GM23338 (cell line): Measurements from ENCODE around the gene TPK1. TPM values are rescaled to one million over a fixed set of nuclear protein-coding genes. Genes with fewer than 3 reads are reported as not detected.
A peak's percentile ranks its signal among the peaks of the same experiment; 100 is the strongest.

Experiments
- ATAC-seq: fragments of 200-7000 bp; cut with Tn5 transposase; 3 replicates; pipeline ENCODE4 v1.9.1; 2020
- DNase-seq: peaks from one replicate; pipeline ENCODE4 v3.0.0-alpha.2; 2015; ENCODE audit warnings: low spot score
- H2AFZ ChIP-seq: fragments of 200-600 bp; sonication (generic); 2 replicates; pipeline ENCODE4 v1.8.0; 2016; ENCODE audit warnings: antibody characterized with exemption, mild to moderate bottlenecking, moderate library complexity
- H3F3A ChIP-seq: fragments of 200-600 bp; sonication (generic); replicated peaks from 2 replicates; pipeline ENCODE4 v1.8.0; 2017; ENCODE audit warnings: antibody characterized with exemption, mixed run types, low read depth
- H3K27ac ChIP-seq: fragments of 200-600 bp; sonication (generic); 2 replicates; pipeline ENCODE4 v1.6.1; 2016; ENCODE audit warnings: low read depth
- H3K27me3 ChIP-seq: fragments of 200-600 bp; sonication (generic); 2 replicates; pipeline ENCODE4 v1.8.0; 2016; ENCODE audit warnings: mild to moderate bottlenecking, mixed run types, moderate library complexity; ENCODE audit not compliant: insufficient read depth
- H3K36me3 ChIP-seq: fragments of 200-600 bp; sonication (generic); 2 replicates; pipeline ENCODE4 v1.8.0; 2016; ENCODE audit warnings: mild to moderate bottlenecking; ENCODE audit not compliant: insufficient read depth
- H3K4me1 ChIP-seq: fragments of 200-600 bp; sonication (generic); 2 replicates; pipeline ENCODE4 v1.8.0; 2016; ENCODE audit warnings: mild to moderate bottlenecking, moderate library complexity; ENCODE audit not compliant: insufficient read depth
- H3K4me2 ChIP-seq: fragments of 200-600 bp; sonication (generic); 2 replicates; pipeline ENCODE4 v1.7.1; 2017; ENCODE audit warnings: mixed run types
- H3K4me3 ChIP-seq: fragments of 200-600 bp; sonication (generic); 2 replicates; pipeline ENCODE4 v1.6.1; 2016; ENCODE audit warnings: mixed run types
- H3K79me2 ChIP-seq: fragments of 200-600 bp; sonication (generic); replicated peaks from 2 replicates; pipeline ENCODE4 v1.8.0; 2017; ENCODE audit warnings: mild to moderate bottlenecking; ENCODE audit not compliant: insufficient read depth
- H3K9me2 ChIP-seq: fragments of 200-600 bp; sonication (generic); 2 replicates; pipeline ENCODE4 v1.8.0; 2017; ENCODE audit not compliant: insufficient read depth
- H4K20me1 ChIP-seq: fragments of 200-600 bp; sonication (generic); replicated peaks from 2 replicates; pipeline ENCODE4 v1.8.0; 2017; ENCODE audit warnings: mild to moderate bottlenecking; ENCODE audit not compliant: insufficient read depth
- H3K27ac Mint-ChIP-seq: 2 replicates; pipeline ENCODE4 v1.8.0; 2020; ENCODE audit warnings: inconsistent platforms, mild to moderate bottlenecking, moderate library complexity, mixed read lengths
- H3K27me3 Mint-ChIP-seq: 3 replicates; pipeline ENCODE4 v1.8.0; 2022; ENCODE audit warnings: low read depth, mild to moderate bottlenecking, moderate library complexity, mixed read lengths, inconsistent platforms; ENCODE audit not compliant: insufficient read depth, poor library complexity
- H3K36me3 Mint-ChIP-seq: 3 replicates; pipeline ENCODE4 v1.8.0; 2021; ENCODE audit warnings: low read depth, mild to moderate bottlenecking, inconsistent platforms, moderate library complexity, mixed read lengths
- H3K4me1 Mint-ChIP-seq: 3 replicates; pipeline ENCODE4 v1.8.0; 2020; ENCODE audit warnings: mild to moderate bottlenecking, inconsistent platforms, mixed read lengths
- H3K4me3 Mint-ChIP-seq: 3 replicates; pipeline ENCODE4 v1.8.0; 2021; ENCODE audit warnings: moderate library complexity, mild to moderate bottlenecking, inconsistent platforms, mixed read lengths
- H3K9me3 Mint-ChIP-seq: 3 replicates; pipeline ENCODE4 v1.8.0; 2020; ENCODE audit warnings: moderate library complexity, mild to moderate bottlenecking, inconsistent platforms, mixed read lengths
- CREB1 ChIP-seq: fragments of 250-450 bp; sonication (Bioruptor Pico); IDR thresholded peaks from 2 replicates; pipeline ENCODE4 v1.5.0; 2020; ENCODE audit warnings: low read depth, mild to moderate bottlenecking, moderate library complexity
- CTCF ChIP-seq, 2 experiments: fragments of 200-600 bp in 1 of 2; sonication (generic) in 1 of 2; conservative IDR thresholded peaks; 2 replicates each; pipeline versions ENCODE4 v1.5.1 to v1.6.1; 2016 to 2017; ENCODE audit warnings: antibody characterized with exemption in 2 of 2, low read depth in 2 of 2, mild to moderate bottlenecking in 2 of 2, moderate library complexity in 1 of 2
- EZH2 ChIP-seq: fragments of 200-600 bp; sonication (generic); IDR thresholded peaks from one replicate; pipeline ENCODE4 v1.8.0; 2017; ENCODE audit warnings: antibody characterized with exemption, mild to moderate bottlenecking, low read depth; ENCODE audit not compliant: unreplicated experiment
- EZH2phosphoT487 ChIP-seq: fragments of 200-600 bp; sonication (generic); IDR thresholded peaks from one replicate; pipeline ENCODE4 v1.8.1; 2018; ENCODE audit warnings: antibody characterized with exemption; ENCODE audit not compliant: unreplicated experiment
- JUNB ChIP-seq: IDR thresholded peaks from one replicate; pipeline ENCODE4 v1.6.1; 2016; ENCODE audit warnings: antibody characterized with exemption; ENCODE audit not compliant: unreplicated experiment
- NANOG ChIP-seq: IDR thresholded peaks from 2 replicates; pipeline ENCODE4 v1.6.1; 2016; ENCODE audit warnings: antibody characterized with exemption, borderline replicate concordance
- POLR2AphosphoS5 ChIP-seq: IDR thresholded peaks from 2 replicates; pipeline ENCODE4 v1.6.1; 2016; ENCODE audit warnings: antibody characterized with exemption, low read depth
- REST ChIP-seq: IDR thresholded peaks from one replicate; pipeline ENCODE4 v1.6.1; 2018; ENCODE audit warnings: antibody characterized with exemption; ENCODE audit not compliant: unreplicated experiment
- STAT1 ChIP-seq: IDR thresholded peaks from one replicate; pipeline ENCODE4 v1.6.1; 2016; ENCODE audit warnings: antibody characterized with exemption; ENCODE audit not compliant: unreplicated experiment
- ZNF114 ChIP-seq: fragments of 250-450 bp; sonication (Bioruptor Pico); IDR thresholded peaks from 2 replicates; pipeline ENCODE4 v1.5.0; 2020; ENCODE audit warnings: mild to moderate bottlenecking, moderate library complexity
- ZNF331 ChIP-seq: fragments of 250-450 bp; sonication (Bioruptor Pico); IDR thresholded peaks from 2 replicates; pipeline ENCODE4 v1.5.0; 2020; ENCODE audit warnings: low read depth, mild to moderate bottlenecking, moderate library complexity
- polyA plus RNA-seq: library from polyadenylated mRNA; unstranded; fragments of >200 nt; fragmentation: Nextera tagmentation; extraction: Ambion mirVana; gene quantifications from 2 replicates; pipeline ENCODE4 v1.2.1, GENCODE V29; 2016
- total RNA-seq: library from RNA; depleted of rRNA; stranded (reverse); fragments of >200 nt; shearing (Covaris generic); gene quantifications from 2 replicates; pipeline ENCODE4 v1.2.3, GENCODE V29; 2014
- TF ChIP-seq, protein P1 (sequence below): IDR thresholded peaks from 2 replicates; pipeline ENCODE4 v1.6.1; 2016; ENCODE audit warnings: antibody characterized with exemption
- TF ChIP-seq, protein P2 (sequence below): fragments of 250-450 bp; sonication (Bioruptor Pico); IDR thresholded peaks from 2 replicates; pipeline ENCODE4 v1.5.0; 2020; ENCODE audit warnings: mild to moderate bottlenecking, moderate library complexity

TPK1 gene
- total and polyA plus RNA-seq, 2 experiments from 2014 or later, result 2.6 to 2.9 TPM

- H2AFZ ChIP-seq, result no peak overlapping the region
- ATAC-seq, result peak; percentile 76
Observed at GRCh38 chr7:144786079-144786478, 49.8 kb downstream of the TPK1 start.

More at GRCh38 chr7:144786079-144786478, 49.8 kb downstream of the TPK1 start:
- Mint-ChIP-seq H3K4me3 (no peak overlapping the region), H3K4me1 (peaks cover 19% of the 10 kb centered on the region), H3K36me3 (no peaks in the 10 kb centered on the region), H3K27me3 (no peaks in the 10 kb centered on the region), H3K9me3 (no peaks in the 10 kb centered on the region), H3K27ac (no peak overlapping the region)
- no peaks in the 10 kb centered on the region for H4K20me1 ChIP-seq
- no peak overlapping the region for H3K4me2 ChIP-seq
- no peaks in the 10 kb centered on the region for H3K27me3 ChIP-seq
- TF ChIP-seq POLR2AphosphoS5 (no peak), ZNF331 (CRISPR knock-in tag) (no peak), JUNB (no peak), EZH2 (no peak), STAT1 (no peak), ZNF114 (no peak), NANOG (no peak), CREB1 (CRISPR knock-in tag) (no peak), CTCF (conservative IDR thresholded peaks at IDR 0.05; ENCODE audit: low read depth in 2 of 2) (no peak), EZH2phosphoT487 (no peak), REST (no peak)
- TF ChIP-seq, protein P1, sequence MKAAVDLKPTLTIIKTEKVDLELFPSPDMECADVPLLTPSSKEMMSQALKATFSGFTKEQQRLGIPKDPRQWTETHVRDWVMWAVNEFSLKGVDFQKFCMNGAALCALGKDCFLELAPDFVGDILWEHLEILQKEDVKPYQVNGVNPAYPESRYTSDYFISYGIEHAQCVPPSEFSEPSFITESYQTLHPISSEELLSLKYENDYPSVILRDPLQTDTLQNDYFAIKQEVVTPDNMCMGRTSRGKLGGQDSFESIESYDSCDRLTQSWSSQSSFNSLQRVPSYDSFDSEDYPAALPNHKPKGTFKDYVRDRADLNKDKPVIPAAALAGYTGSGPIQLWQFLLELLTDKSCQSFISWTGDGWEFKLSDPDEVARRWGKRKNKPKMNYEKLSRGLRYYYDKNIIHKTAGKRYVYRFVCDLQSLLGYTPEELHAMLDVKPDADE, result no peak
- TF ChIP-seq, protein P2, sequence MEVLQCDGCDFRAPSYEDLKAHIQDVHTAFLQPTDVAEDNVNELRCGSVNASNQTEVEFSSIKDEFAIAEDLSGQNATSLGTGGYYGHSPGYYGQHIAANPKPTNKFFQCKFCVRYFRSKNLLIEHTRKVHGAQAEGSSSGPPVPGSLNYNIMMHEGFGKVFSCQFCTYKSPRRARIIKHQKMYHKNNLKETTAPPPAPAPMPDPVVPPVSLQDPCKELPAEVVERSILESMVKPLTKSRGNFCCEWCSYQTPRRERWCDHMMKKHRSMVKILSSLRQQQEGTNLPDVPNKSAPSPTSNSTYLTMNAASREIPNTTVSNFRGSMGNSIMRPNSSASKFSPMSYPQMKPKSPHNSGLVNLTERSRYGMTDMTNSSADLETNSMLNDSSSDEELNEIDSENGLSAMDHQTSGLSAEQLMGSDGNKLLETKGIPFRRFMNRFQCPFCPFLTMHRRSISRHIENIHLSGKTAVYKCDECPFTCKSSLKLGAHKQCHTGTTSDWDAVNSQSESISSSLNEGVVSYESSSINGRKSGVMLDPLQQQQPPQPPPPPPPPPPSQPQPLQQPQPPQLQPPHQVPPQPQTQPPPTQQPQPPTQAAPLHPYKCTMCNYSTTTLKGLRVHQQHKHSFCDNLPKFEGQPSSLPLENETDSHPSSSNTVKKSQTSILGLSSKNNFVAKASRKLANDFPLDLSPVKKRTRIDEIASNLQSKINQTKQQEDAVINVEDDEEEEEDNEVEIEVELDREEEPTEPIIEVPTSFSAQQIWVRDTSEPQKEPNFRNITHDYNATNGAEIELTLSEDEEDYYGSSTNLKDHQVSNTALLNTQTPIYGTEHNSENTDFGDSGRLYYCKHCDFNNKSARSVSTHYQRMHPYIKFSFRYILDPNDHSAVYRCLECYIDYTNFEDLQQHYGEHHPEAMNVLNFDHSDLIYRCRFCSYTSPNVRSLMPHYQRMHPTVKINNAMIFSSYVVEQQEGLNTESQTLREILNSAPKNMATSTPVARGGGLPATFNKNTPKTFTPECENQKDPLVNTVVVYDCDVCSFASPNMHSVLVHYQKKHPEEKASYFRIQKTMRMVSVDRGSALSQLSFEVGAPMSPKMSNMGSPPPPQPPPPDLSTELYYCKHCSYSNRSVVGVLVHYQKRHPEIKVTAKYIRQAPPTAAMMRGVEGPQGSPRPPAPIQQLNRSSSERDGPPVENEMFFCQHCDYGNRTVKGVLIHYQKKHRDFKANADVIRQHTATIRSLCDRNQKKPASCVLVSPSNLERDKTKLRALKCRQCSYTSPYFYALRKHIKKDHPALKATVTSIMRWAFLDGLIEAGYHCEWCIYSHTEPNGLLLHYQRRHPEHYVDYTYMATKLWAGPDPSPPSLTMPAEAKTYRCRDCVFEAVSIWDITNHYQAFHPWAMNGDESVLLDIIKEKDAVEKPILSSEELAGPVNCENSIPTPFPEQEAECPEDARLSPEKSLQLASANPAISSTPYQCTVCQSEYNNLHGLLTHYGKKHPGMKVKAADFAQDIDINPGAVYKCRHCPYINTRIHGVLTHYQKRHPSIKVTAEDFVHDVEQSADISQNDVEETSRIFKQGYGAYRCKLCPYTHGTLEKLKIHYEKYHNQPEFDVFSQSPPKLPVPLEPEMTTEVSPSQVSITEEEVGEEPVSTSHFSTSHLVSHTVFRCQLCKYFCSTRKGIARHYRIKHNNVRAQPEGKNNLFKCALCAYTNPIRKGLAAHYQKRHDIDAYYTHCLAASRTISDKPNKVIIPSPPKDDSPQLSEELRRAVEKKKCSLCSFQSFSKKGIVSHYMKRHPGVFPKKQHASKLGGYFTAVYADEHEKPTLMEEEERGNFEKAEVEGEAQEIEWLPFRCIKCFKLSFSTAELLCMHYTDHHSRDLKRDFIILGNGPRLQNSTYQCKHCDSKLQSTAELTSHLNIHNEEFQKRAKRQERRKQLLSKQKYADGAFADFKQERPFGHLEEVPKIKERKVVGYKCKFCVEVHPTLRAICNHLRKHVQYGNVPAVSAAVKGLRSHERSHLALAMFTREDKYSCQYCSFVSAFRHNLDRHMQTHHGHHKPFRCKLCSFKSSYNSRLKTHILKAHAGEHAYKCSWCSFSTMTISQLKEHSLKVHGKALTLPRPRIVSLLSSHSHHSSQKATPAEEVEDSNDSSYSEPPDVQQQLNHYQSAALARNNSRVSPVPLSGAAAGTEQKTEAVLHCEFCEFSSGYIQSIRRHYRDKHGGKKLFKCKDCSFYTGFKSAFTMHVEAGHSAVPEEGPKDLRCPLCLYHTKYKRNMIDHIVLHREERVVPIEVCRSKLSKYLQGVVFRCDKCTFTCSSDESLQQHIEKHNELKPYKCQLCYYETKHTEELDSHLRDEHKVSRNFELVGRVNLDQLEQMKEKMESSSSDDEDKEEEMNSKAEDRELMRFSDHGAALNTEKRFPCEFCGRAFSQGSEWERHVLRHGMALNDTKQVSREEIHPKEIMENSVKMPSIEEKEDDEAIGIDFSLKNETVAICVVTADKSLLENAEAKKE (CRISPR knock-in tag), result no peak
- H3K9me2 ChIP-seq, result no peaks in the 10 kb centered on the region
- no peaks in the 10 kb centered on the region for H3F3A ChIP-seq
- DNase-seq, result no peak
- peaks cover 12% of the 10 kb centered on the region for H3K4me1 ChIP-seq
- H3K36me3 ChIP-seq, result no peaks in the 10 kb centered on the region
- no peak overlapping the region for H3K4me3 ChIP-seq
- no peaks in the 10 kb centered on the region for H3K79me2 ChIP-seq
- H3K27ac ChIP-seq, result no peak overlapping the region
